ENCODE data around the gene UNC50.
"Not testable (repeated sequence)": the region's sequence is repeated elsewhere in the genome, so short reads cannot be mapped to it uniquely, and the experiment has no call there.

Gene UNC50

GRCh38 chr2:98649992-98650375 lies 41.6 kb downstream of the UNC50 start:
- Histone ChIP-seq H3K36me3 (no peaks in the 10 kb centered on the region), H3K27ac (no peak overlapping the region)
- TF ChIP-seq CTCF (IDR thresholded peaks at IDR 0.05; ENCODE audit: low read depth, low read length), result no peak

GRCh38 chr2:98650998-98651397 lies 42.6 kb downstream of the UNC50 start:
- Histone ChIP-seq H3K36me3 (no peaks in the 10 kb centered on the region), H3K27me3 (ENCODE audit: insufficient read depth, low read depth, severe bottlenecking) (no peaks in the 10 kb centered on the region), H3K27ac (no peak overlapping the region), H3K9me3 (ENCODE audit: severe bottlenecking) (no peaks in the 10 kb centered on the region), H3K4me3 (ENCODE audit: low read depth, low read length) (no peak overlapping the region)
- TF ChIP-seq CTCF (IDR thresholded peaks at IDR 0.05; ENCODE audit: low read depth, low read length), result no peak
- DNase-seq, result no peak

More at GRCh38 chr2:98649992-98650375, 41.6 kb downstream of the UNC50 start:
- Histone ChIP-seq H3K9me3 (ENCODE audit: severe bottlenecking) (no peaks in the 10 kb centered on the region), H3K27me3 (ENCODE audit: insufficient read depth, low read depth, severe bottlenecking) (no peaks in the 10 kb centered on the region), H3K4me3 (ENCODE audit: low read depth, low read length) (no peak overlapping the region)
- DNase-seq, result no peak

- Histone ChIP-seq H3K36me3 (no peaks in the 10 kb centered on the region), H3K27me3 (ENCODE audit: insufficient read depth, low read depth, severe bottlenecking) (no peaks in the 10 kb centered on the region), H3K27ac (no peak overlapping the region), H3K9me3 (ENCODE audit: severe bottlenecking) (no peaks in the 10 kb centered on the region), H3K4me3 (ENCODE audit: low read depth, low read length) (no peak overlapping the region)
- TF ChIP-seq CTCF (IDR thresholded peaks at IDR 0.05; ENCODE audit: low read depth, low read length), result no peak
- DNase-seq, result no peak
Observed at GRCh38 chr2:98654699-98655495, 46.5 kb downstream of the UNC50 start.

DNA sequence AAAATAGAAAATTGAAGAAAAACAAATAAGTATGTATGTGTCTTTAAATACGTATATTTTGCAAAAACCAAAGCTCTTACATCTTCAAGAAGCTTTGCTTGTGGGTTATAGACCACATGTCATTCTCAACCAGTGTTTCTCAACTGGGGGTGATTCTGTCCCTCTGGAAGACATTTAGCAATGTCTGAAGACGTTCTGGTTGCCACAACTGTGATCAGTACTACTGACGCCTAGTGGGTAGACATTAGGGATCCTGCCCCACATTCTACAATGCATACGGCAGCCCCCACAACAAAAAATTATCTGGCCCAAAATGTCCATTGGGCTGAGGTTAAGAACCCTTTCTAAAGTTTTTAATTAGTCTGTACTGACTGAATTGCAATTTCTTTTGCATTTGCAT lies 48.4 kb downstream of the UNC50 start:
- no peak for DNase-seq
- H3K27ac ChIP-seq, result no peak overlapping the region
- TF ChIP-seq CTCF (IDR thresholded peaks at IDR 0.05; ENCODE audit: low read depth, low read length), result no peak
- H3K9me3 ChIP-seq (ENCODE audit: severe bottlenecking), result no peaks in the 10 kb centered on the region
- H3K36me3 ChIP-seq, result no peaks in the 10 kb centered on the region
- no peaks in the 10 kb centered on the region for H3K27me3 ChIP-seq (ENCODE audit: insufficient read depth, low read depth, severe bottlenecking)
- H3K4me3 ChIP-seq (ENCODE audit: low read depth, low read length), result no peak overlapping the region

- Histone ChIP-seq H3K9me3 (ENCODE audit: severe bottlenecking) (no peaks in the 10 kb centered on the region), H3K36me3 (no peaks in the 10 kb centered on the region), H3K27me3 (ENCODE audit: insufficient read depth, low read depth, severe bottlenecking) (no peaks in the 10 kb centered on the region), H3K27ac (no peak overlapping the region), H3K4me3 (ENCODE audit: low read depth, low read length) (no peak overlapping the region)
- no peak for DNase-seq
- no peak for TF ChIP-seq CTCF (IDR thresholded peaks at IDR 0.05; ENCODE audit: low read depth, low read length)
Observed at GRCh38 chr2:98658816-98659490, 50.6 kb downstream of the UNC50 start.

- not testable (repeated sequence) for H3K27me3 ChIP-seq (ENCODE audit: insufficient read depth, low read depth, severe bottlenecking); DNase-seq; H3K4me3 ChIP-seq (ENCODE audit: low read depth, low read length); H3K36me3 ChIP-seq; H3K9me3 ChIP-seq (ENCODE audit: severe bottlenecking); H3K27ac ChIP-seq
Observed at GRCh38 chr2:98659491-98659840, 51.1 kb downstream of the UNC50 start.

All from WERI-Rb-1 (cell line).